ENCODE results near the gene CBR3. TPM values are rescaled to one million over a fixed set of nuclear protein-coding genes. Genes with fewer than 3 reads are reported as not detected.

Gene CBR3
- polyA plus RNA-seq, 1 of the 3 experiments (the other 2 are of a cell fraction), result 6.7 TPM

DNA sequence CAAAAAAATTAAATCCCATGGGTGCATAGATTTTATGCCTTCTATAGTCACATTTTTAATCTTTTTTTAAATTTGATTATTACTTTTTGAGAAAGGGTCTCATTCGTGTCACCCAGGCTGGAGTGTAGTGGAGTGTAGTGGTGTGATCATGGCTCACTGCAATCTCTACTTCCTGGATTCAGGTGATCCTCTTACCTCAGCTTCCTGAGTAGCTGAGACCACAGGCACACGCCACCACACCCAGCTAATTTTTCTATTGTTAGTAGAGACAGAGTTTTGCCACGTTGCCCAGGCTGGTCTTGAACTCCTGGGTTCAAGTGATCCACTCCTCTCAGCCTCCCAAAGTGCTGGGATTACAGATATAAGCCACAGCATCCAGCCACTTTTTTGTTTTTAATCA lies 10.4 kb downstream of the CBR3 start:
- Histone ChIP-seq H3K4me1 (ENCODE audit: control insufficient read depth in 1 of 2, insufficient read depth in 2 of 2, low read depth in 1 of 2, low read length in 1 of 2) (peaks cover 0 to 3% of the 10 kb centered on the region in 2 experiments; a peak in 2 of 4 replicates), H3K36me3 (replicated peaks in 1 of 2; ENCODE audit: control insufficient read depth in 1 of 2, insufficient read depth in 2 of 2, low read length in 1 of 2) (no peaks in the 10 kb centered on the region), H3K4me3 (ENCODE audit: low read depth in 2 of 2, low read length in 1 of 2) (no peak overlapping the region), H3K79me2 (ENCODE audit: insufficient read depth) (no peaks in the 10 kb centered on the region), H4K20me1 (ENCODE audit: insufficient read depth) (no peaks in the 10 kb centered on the region), H3K27ac (ENCODE audit: low read depth in 2 of 2, low read length in 1 of 2) (no peak overlapping the region), H3K27me3 (ENCODE audit: insufficient read depth) (no peaks in the 10 kb centered on the region), H3K4me2 (no peak overlapping the region), H2AFZ (ENCODE audit: low read depth) (no peak overlapping the region), H3F3A (replicated peaks; ENCODE audit: insufficient read depth) (peaks cover 2% of the 10 kb centered on the region), H3K9ac (no peak overlapping the region), H3K9me3 (no peaks in the 10 kb centered on the region), H3K9me2 (no peaks in the 10 kb centered on the region)
- CTCF ChIA-PET, result interaction anchor here (3.5 kb wide), 1 partner anchor 64 kb away, joined by 17 read pairs; no protein-coding TSS in a partner anchor
- WGBS (ENCODE audit: low lambda C conversion rate), result 97% methylated on average over 3 of the region's 3 CpGs
- TF ChIP-seq NFIC (IDR thresholded peaks at IDR 0.05; ENCODE audit: borderline replicate concordance) (no peak), CHD2 (IDR thresholded peaks at IDR 0.05; ENCODE audit: low read length, partially characterized antibody) (no peak), NRF1 (IDR thresholded peaks at IDR 0.05; ENCODE audit: low read depth, low read length) (no peak), GATA2 (CRISPR knock-in tag; IDR thresholded peaks at IDR 0.05) (no peak), TCF12 (IDR thresholded peaks at IDR 0.05) (no peak), RAD21 (IDR thresholded peaks at IDR 0.05; ENCODE audit: low read length) (no peak), JUND (IDR thresholded peaks at IDR 0.05) (no peak), EP300 (IDR thresholded peaks at IDR 0.05; ENCODE audit: borderline replicate concordance in 1 of 2, low read depth in 1 of 2, low read length in 1 of 2) (no peak), PBX3 (IDR thresholded peaks at IDR 0.05) (no peak), YY1 (IDR thresholded peaks at IDR 0.05; ENCODE audit: low read depth) (no peak), ELF1 (IDR thresholded peaks at IDR 0.05) (no peak), USF1 (IDR thresholded peaks at IDR 0.05; ENCODE audit: borderline replicate concordance, low read depth) (no peak), FOXM1 (IDR thresholded peaks at IDR 0.05; ENCODE audit: low read depth) (no peak), MXI1 (IDR thresholded peaks at IDR 0.05; ENCODE audit: low read depth, low read length) (no peak), FOXJ3 (CRISPR knock-in tag; IDR thresholded peaks at IDR 0.05) (no peak), ZBTB33 (IDR thresholded peaks at IDR 0.05; ENCODE audit: borderline replicate concordance, low read depth) (no peak), RXRA (IDR thresholded peaks at IDR 0.05; ENCODE audit: borderline replicate concordance, low read depth) (no peak)
- TF ChIP-seq, protein P1, sequence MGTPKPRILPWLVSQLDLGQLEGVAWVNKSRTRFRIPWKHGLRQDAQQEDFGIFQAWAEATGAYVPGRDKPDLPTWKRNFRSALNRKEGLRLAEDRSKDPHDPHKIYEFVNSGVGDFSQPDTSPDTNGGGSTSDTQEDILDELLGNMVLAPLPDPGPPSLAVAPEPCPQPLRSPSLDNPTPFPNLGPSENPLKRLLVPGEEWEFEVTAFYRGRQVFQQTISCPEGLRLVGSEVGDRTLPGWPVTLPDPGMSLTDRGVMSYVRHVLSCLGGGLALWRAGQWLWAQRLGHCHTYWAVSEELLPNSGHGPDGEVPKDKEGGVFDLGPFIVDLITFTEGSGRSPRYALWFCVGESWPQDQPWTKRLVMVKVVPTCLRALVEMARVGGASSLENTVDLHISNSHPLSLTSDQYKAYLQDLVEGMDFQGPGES (IDR thresholded peaks at IDR 0.05; ENCODE audit: low read depth, low read length), result no peak
- TF ChIP-seq, protein P2, sequence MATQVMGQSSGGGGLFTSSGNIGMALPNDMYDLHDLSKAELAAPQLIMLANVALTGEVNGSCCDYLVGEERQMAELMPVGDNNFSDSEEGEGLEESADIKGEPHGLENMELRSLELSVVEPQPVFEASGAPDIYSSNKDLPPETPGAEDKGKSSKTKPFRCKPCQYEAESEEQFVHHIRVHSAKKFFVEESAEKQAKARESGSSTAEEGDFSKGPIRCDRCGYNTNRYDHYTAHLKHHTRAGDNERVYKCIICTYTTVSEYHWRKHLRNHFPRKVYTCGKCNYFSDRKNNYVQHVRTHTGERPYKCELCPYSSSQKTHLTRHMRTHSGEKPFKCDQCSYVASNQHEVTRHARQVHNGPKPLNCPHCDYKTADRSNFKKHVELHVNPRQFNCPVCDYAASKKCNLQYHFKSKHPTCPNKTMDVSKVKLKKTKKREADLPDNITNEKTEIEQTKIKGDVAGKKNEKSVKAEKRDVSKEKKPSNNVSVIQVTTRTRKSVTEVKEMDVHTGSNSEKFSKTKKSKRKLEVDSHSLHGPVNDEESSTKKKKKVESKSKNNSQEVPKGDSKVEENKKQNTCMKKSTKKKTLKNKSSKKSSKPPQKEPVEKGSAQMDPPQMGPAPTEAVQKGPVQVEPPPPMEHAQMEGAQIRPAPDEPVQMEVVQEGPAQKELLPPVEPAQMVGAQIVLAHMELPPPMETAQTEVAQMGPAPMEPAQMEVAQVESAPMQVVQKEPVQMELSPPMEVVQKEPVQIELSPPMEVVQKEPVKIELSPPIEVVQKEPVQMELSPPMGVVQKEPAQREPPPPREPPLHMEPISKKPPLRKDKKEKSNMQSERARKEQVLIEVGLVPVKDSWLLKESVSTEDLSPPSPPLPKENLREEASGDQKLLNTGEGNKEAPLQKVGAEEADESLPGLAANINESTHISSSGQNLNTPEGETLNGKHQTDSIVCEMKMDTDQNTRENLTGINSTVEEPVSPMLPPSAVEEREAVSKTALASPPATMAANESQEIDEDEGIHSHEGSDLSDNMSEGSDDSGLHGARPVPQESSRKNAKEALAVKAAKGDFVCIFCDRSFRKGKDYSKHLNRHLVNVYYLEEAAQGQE (IDR thresholded peaks at IDR 0.05; ENCODE audit: low read depth, low read length), result no peak
- POLR2A ChIA-PET, result no interaction called here
- DNase-seq, result no peak

Measured in SK-N-SH (cell line).